ENCODE results near the gene PLEKHH2.
A peak's percentile ranks its signal among the peaks of the same experiment; 100 is the strongest.
"Not testable (repeated sequence)": the region's sequence is repeated elsewhere in the genome, so short reads cannot be mapped to it uniquely, and the experiment has no call there.

PLEKHH2 gene

DNA sequence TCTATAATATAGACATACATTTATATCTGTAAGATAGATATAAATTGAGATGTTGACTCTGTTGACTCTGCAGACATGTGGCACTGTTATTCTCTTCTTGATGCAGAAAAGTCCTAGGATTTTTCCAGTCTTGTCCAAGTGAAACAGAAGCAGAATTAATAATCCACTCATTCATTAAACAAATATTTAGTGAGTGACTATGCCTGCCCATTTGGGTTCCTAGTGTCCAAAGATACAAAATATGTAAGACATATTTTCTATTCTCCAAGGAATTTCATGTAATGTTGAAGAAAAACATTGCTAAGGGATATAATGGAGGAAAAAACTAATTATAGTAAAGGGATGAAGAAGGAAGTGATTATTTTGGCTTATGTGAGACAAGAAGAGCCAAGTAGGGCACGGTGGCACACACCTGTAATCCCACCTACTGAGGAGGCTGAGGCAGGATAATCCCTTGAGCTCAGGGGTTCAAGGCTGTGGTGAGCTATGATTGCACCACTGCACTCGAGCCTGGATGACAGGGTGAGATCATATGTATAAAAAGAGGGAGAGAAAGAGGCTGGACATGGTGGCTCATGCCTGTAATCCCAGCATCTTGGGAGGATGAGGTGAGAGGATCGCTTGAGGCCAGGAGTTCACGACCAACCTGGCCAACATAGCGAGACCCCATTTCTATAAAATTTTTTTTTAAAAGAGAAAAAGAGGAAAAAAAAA, 19.9 kb upstream of the PLEKHH2 start:
- TF ChIP-seq ZFX (IDR thresholded peaks at IDR 0.05; ENCODE audit: borderline replicate concordance) (no peak), CTCF (IDR thresholded peaks at IDR 0.05) (no peak)
- H3K27ac ChIP-seq: no peak overlapping the region

- TF ChIP-seq CTCF (IDR thresholded peaks at IDR 0.05): no peak
- no peak for TF ChIP-seq ZFX (IDR thresholded peaks at IDR 0.05; ENCODE audit: borderline replicate concordance)
- H3K27ac ChIP-seq: no peak overlapping the region
Measured at GRCh38 chr2:43619511-43619910, 17.5 kb upstream of the PLEKHH2 start.

GRCh38 chr2:43622931-43623451, 14.1 kb upstream of the PLEKHH2 start:
- no peak for TF ChIP-seq ZFX (IDR thresholded peaks at IDR 0.05; ENCODE audit: borderline replicate concordance)
- TF ChIP-seq CTCF (IDR thresholded peaks at IDR 0.05): no peak
- H3K27ac ChIP-seq: no peak overlapping the region

- no peak for TF ChIP-seq ZFX (IDR thresholded peaks at IDR 0.05; ENCODE audit: borderline replicate concordance)
- TF ChIP-seq CTCF (IDR thresholded peaks at IDR 0.05): no peak
- no peak overlapping the region for H3K27ac ChIP-seq
Measured at GRCh38 chr2:43631618-43632317, 5.3 kb upstream of the PLEKHH2 start.

GRCh38 chr2:43634604-43635306, 2.3 kb upstream of the PLEKHH2 start:
- TF ChIP-seq ZFX (IDR thresholded peaks at IDR 0.05; ENCODE audit: borderline replicate concordance) (no peak), CTCF (IDR thresholded peaks at IDR 0.05) (no peak)

GRCh38 chr2:43636153-43636552, 907 bp upstream of the PLEKHH2 start:
- H3K27ac ChIP-seq: not testable (repeated sequence)

More at GRCh38 chr2:43634604-43635306, 2.3 kb upstream of the PLEKHH2 start:
- peak overlapping the region; percentile 64 for H3K27ac ChIP-seq

- no peak overlapping the region for H3K27ac ChIP-seq
- TF ChIP-seq ZFX (IDR thresholded peaks at IDR 0.05; ENCODE audit: borderline replicate concordance): no peak
Measured at GRCh38 chr2:43636621-43637020, 439 bp upstream of the PLEKHH2 start.

GRCh38 chr2:43642363-43642762, 5.3 kb downstream of the PLEKHH2 start:
- no peak overlapping the region for H3K27ac ChIP-seq
- TF ChIP-seq CTCF (IDR thresholded peaks at IDR 0.05): no peak
- TF ChIP-seq ZFX (IDR thresholded peaks at IDR 0.05; ENCODE audit: borderline replicate concordance): no peak
